HEK293 (cell line): Measurements from ENCODE around the gene BDP1.
A peak's percentile ranks its signal among the peaks of the same experiment; 100 is the strongest.

Source experiments
- CTCF ChIA-PET: fragments of 350-600 bp; formaldehyde crosslinking; extraction: SDS; loops from one replicate; lab custom pipeline; 2021; ENCODE audit warnings: antibody characterized with exemption; lab: Yijun Ruan, JAX
- POLR2A ChIA-PET: fragments of 300-600 bp; formaldehyde crosslinking; extraction: SDS; loops from one replicate; lab custom pipeline; 2020; ENCODE audit warnings: antibody characterized with exemption, inconsistent platforms; lab: Yijun Ruan, JAX
- H3K27ac ChIP-seq: fragments of 200-500 bp; sonication (Bioruptor generic); 2 replicates; pipeline ENCODE4 v1.5.1; 2014; ENCODE audit warnings: low read depth, low read length, control low read depth, inconsistent platforms; ENCODE audit errors: extremely low read depth
- H3K36me3 ChIP-seq, 2 experiments: fragments of 200-500 bp in 1 of 2; sonication (Bioruptor generic) in 1 of 2; 1 replicate in 1 of 2; 2 replicates in 1 of 2; pipeline ENCODE4 v1.5.1; 2014 to 2017; ENCODE audit warnings: inconsistent platforms in 2 of 2, low read length in 2 of 2; ENCODE audit not compliant: control insufficient read depth in 2 of 2, insufficient read depth in 1 of 2
- H3K4me1 ChIP-seq: fragments of 200-500 bp; sonication (Bioruptor generic); 2 replicates; pipeline ENCODE4 v1.5.1; 2014; ENCODE audit warnings: mild to moderate bottlenecking, low read length, inconsistent platforms; ENCODE audit not compliant: control insufficient read depth, insufficient read depth
- H3K4me3 ChIP-seq: 2 replicates; pipeline ENCODE4 v1.5.1; 2011; ENCODE audit warnings: low read depth, mild to moderate bottlenecking, control low read depth, low read length, moderate library complexity
- H3K9me3 ChIP-seq: fragments of 200-500 bp; sonication (Bioruptor generic); 2 replicates; pipeline ENCODE4 v1.5.1; 2014; ENCODE audit warnings: low read depth, low read length, inconsistent platforms; ENCODE audit not compliant: control insufficient read depth, insufficient read depth
- FEZF1 ChIP-seq: fragments of 450-650 bp; formaldehyde crosslinking; IDR thresholded peaks from 2 replicates; pipeline ENCODE4 v1.5.1; 2016; ENCODE audit warnings: missing biosample characterization, missing genetic modification characterization
- GLI2 ChIP-seq: fragments of 450-650 bp; formaldehyde crosslinking; IDR thresholded peaks from 2 replicates; pipeline ENCODE4; 2017; ENCODE audit warnings: missing biosample characterization, missing genetic modification characterization, low read depth, borderline replicate concordance
- KLF8 ChIP-seq: fragments of 450-650 bp; formaldehyde crosslinking; IDR thresholded peaks from 2 replicates; pipeline ENCODE4 v1.5.1; 2016; ENCODE audit warnings: missing biosample characterization, missing genetic modification characterization
- PRDM1 ChIP-seq: fragments of 450-650 bp; formaldehyde crosslinking; IDR thresholded peaks from 2 replicates; pipeline ENCODE4; 2016; ENCODE audit warnings: missing biosample characterization, missing genetic modification characterization
- PRDM6 ChIP-seq: fragments of 450-650 bp; formaldehyde crosslinking; IDR thresholded peaks from 2 replicates; pipeline ENCODE4 v1.5.1; 2017; ENCODE audit warnings: missing biosample characterization, missing genetic modification characterization
- SP7 ChIP-seq: fragments of 450-650 bp; formaldehyde crosslinking; IDR thresholded peaks from 2 replicates; pipeline ENCODE4 v1.5.1; 2016; ENCODE audit warnings: missing biosample characterization, missing genetic modification characterization
- WT1 ChIP-seq: fragments of 450-650 bp; formaldehyde crosslinking; IDR thresholded peaks from 2 replicates; pipeline ENCODE4 v1.5.1; 2016; ENCODE audit warnings: missing biosample characterization, missing genetic modification characterization
- ZBTB17 ChIP-seq: fragments of 450-650 bp; formaldehyde crosslinking; IDR thresholded peaks from 2 replicates; pipeline ENCODE4 v1.5.1; 2016; ENCODE audit warnings: missing biosample characterization, missing genetic modification characterization
- ZBTB21 ChIP-seq: fragments of 450-650 bp; formaldehyde crosslinking; IDR thresholded peaks from 2 replicates; pipeline ENCODE4 v1.5.1; 2017; ENCODE audit warnings: missing biosample characterization, missing genetic modification characterization
- ZFHX2 ChIP-seq: fragments of 450-650 bp; formaldehyde crosslinking; conservative IDR thresholded peaks from 2 replicates; pipeline ENCODE4 v1.5.1; 2016; ENCODE audit warnings: missing biosample characterization, missing genetic modification characterization
- ZFP37 ChIP-seq: fragments of 450-650 bp; formaldehyde crosslinking; IDR thresholded peaks from 2 replicates; pipeline ENCODE4 v1.5.1; 2016; ENCODE audit warnings: missing biosample characterization, missing genetic modification characterization
- ZFP69B ChIP-seq: fragments of 450-650 bp; formaldehyde crosslinking; IDR thresholded peaks from 2 replicates; pipeline ENCODE4 v1.5.1; 2016; ENCODE audit warnings: missing biosample characterization, missing genetic modification characterization
- ZNF138 ChIP-seq: fragments of 450-650 bp; formaldehyde crosslinking; IDR thresholded peaks from 2 replicates; pipeline ENCODE4 v1.5.1; 2016; ENCODE audit warnings: missing biosample characterization, missing genetic modification characterization, borderline replicate concordance
- ZNF146 ChIP-seq: fragments of 450-650 bp; formaldehyde crosslinking; IDR thresholded peaks from 2 replicates; pipeline ENCODE4 v1.5.1; 2016; ENCODE audit warnings: missing biosample characterization, missing genetic modification characterization
- ZNF155 ChIP-seq: fragments of 450-650 bp; formaldehyde crosslinking; IDR thresholded peaks from 2 replicates; pipeline ENCODE4 v1.5.1; 2016; ENCODE audit warnings: missing biosample characterization, missing genetic modification characterization
- ZNF16 ChIP-seq: fragments of 450-650 bp; formaldehyde crosslinking; IDR thresholded peaks from 2 replicates; pipeline ENCODE4 v1.5.1; 2016; ENCODE audit warnings: low read depth, missing biosample characterization, missing genetic modification characterization
- ZNF266 ChIP-seq: fragments of 450-650 bp; formaldehyde crosslinking; IDR thresholded peaks from 2 replicates; pipeline ENCODE4 v1.5.1; 2016; ENCODE audit warnings: missing biosample characterization, missing genetic modification characterization, low read depth
- ZNF324 ChIP-seq: fragments of 450-650 bp; formaldehyde crosslinking; IDR thresholded peaks from 2 replicates; pipeline ENCODE4 v1.5.1; 2016; ENCODE audit warnings: missing biosample characterization, missing genetic modification characterization
- ZNF37A ChIP-seq: fragments of 450-650 bp; IDR thresholded peaks from 2 replicates; pipeline ENCODE4 v1.5.1; 2018; ENCODE audit warnings: missing biosample characterization, missing genetic modification characterization
- ZNF510 ChIP-seq: fragments of 450-650 bp; formaldehyde crosslinking; IDR thresholded peaks from 2 replicates; pipeline ENCODE4 v1.5.1; 2018; ENCODE audit warnings: mild to moderate bottlenecking, missing genetic modification characterization, missing biosample characterization; ENCODE audit not compliant: insufficient replicate concordance
- ZNF555 ChIP-seq: fragments of 450-650 bp; formaldehyde crosslinking; conservative IDR thresholded peaks from 2 replicates; pipeline ENCODE4 v1.5.1; 2017; ENCODE audit warnings: missing biosample characterization, mild to moderate bottlenecking, missing genetic modification characterization, inconsistent platforms
- ZNF558 ChIP-seq: fragments of 450-650 bp; formaldehyde crosslinking; IDR thresholded peaks from 2 replicates; pipeline ENCODE4 v1.5.1; 2016; ENCODE audit warnings: missing biosample characterization, missing genetic modification characterization
- ZNF600 ChIP-seq: fragments of 450-650 bp; formaldehyde crosslinking; IDR thresholded peaks from 2 replicates; pipeline ENCODE4 v1.5.1; 2016; ENCODE audit warnings: missing biosample characterization, missing genetic modification characterization
- ZNF624 ChIP-seq: fragments of 450-650 bp; formaldehyde crosslinking; IDR thresholded peaks from 2 replicates; pipeline ENCODE4 v1.5.1; 2017; ENCODE audit warnings: missing biosample characterization, missing genetic modification characterization
- ZNF654 ChIP-seq: fragments of 450-650 bp; formaldehyde crosslinking; IDR thresholded peaks from 2 replicates; pipeline ENCODE4 v1.5.1; 2016; ENCODE audit warnings: low read depth, missing biosample characterization, missing genetic modification characterization
- ZNF670 ChIP-seq: fragments of 450-650 bp; formaldehyde crosslinking; IDR thresholded peaks from 2 replicates; pipeline ENCODE4 v1.5.1; 2016; ENCODE audit warnings: missing biosample characterization, missing genetic modification characterization, low read depth
- ZNF677 ChIP-seq: fragments of 450-650 bp; IDR thresholded peaks from 2 replicates; pipeline ENCODE4 v1.5.0; 2018; ENCODE audit warnings: missing biosample characterization, mild to moderate bottlenecking, missing genetic modification characterization, moderate library complexity
- ZNF791 ChIP-seq: fragments of 450-650 bp; formaldehyde crosslinking; IDR thresholded peaks from 2 replicates; pipeline ENCODE4 v1.5.1; 2016; ENCODE audit warnings: missing biosample characterization, missing genetic modification characterization
- TF ChIP-seq, protein P1 (sequence below): fragments of 450-650 bp; formaldehyde crosslinking; IDR thresholded peaks from 2 replicates; pipeline ENCODE4 v1.5.1; 2016; ENCODE audit warnings: missing biosample characterization, missing genetic modification characterization
- TF ChIP-seq, protein P2 (sequence below): fragments of 450-650 bp; formaldehyde crosslinking; IDR thresholded peaks from 2 replicates; pipeline ENCODE4; 2016; ENCODE audit warnings: missing biosample characterization, missing genetic modification characterization

Gene BDP1

GRCh38 chr5:71475788-71476384 lies 20.4 kb downstream of the BDP1 start:
- Histone ChIP-seq H3K36me3 (peaks cover 51 to 60% of the 10 kb centered on the region in 2 experiments), H3K4me1 (no peaks in the 10 kb centered on the region), H3K4me3 (no peak overlapping the region), H3K27ac (peak overlapping the region; percentile 53; the same call in 1 of the 2 replicates), H3K9me3 (no peaks in the 10 kb centered on the region)
- CTCF ChIA-PET = interaction anchor here (0.6 to 3.1 kb wide), 17 partner anchors 8 to 1354 kb away, joined by 3 to 19 read pairs (median 5); no protein-coding TSS in a partner anchor
- POLR2A ChIA-PET = no interaction called here
- TF ChIP-seq PRDM1 (tag by site-specific recombination) (peak; percentile 61; the same call in 1 of the 2 replicates), SP7 (tag by site-specific recombination) (no peak), ZNF654 (peak; percentile 43; the same call in 1 of the 2 replicates), ZNF670 (tag by site-specific recombination) (no peak)
- TF ChIP-seq, protein P1, sequence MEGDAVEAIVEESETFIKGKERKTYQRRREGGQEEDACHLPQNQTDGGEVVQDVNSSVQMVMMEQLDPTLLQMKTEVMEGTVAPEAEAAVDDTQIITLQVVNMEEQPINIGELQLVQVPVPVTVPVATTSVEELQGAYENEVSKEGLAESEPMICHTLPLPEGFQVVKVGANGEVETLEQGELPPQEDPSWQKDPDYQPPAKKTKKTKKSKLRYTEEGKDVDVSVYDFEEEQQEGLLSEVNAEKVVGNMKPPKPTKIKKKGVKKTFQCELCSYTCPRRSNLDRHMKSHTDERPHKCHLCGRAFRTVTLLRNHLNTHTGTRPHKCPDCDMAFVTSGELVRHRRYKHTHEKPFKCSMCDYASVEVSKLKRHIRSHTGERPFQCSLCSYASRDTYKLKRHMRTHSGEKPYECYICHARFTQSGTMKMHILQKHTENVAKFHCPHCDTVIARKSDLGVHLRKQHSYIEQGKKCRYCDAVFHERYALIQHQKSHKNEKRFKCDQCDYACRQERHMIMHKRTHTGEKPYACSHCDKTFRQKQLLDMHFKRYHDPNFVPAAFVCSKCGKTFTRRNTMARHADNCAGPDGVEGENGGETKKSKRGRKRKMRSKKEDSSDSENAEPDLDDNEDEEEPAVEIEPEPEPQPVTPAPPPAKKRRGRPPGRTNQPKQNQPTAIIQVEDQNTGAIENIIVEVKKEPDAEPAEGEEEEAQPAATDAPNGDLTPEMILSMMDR (tag by site-specific recombination) = 0 out of 2 replicates have a peak, but pooled peaks have one; percentile 14

GRCh38 chr5:71481441-71481840 lies 26.0 kb downstream of the BDP1 start:
- Histone ChIP-seq H3K36me3 (peaks cover 46 to 63% of the 10 kb centered on the region in 2 experiments), H3K4me3 (no peak overlapping the region), H3K27ac (no peak overlapping the region), H3K4me1 (peaks cover 8% of the 10 kb centered on the region), H3K9me3 (no peaks in the 10 kb centered on the region)
- POLR2A ChIA-PET = interaction anchor here (0.6 to 0.7 kb wide), 2 partner anchors 16 to 265 kb away, joined by 3 read pairs; no protein-coding TSS in a partner anchor
- TF ChIP-seq ZNF324 = no peak
- no peak for TF ChIP-seq KLF8 (tag by site-specific recombination)
- TF ChIP-seq ZFP69B = no peak
- no peak for TF ChIP-seq ZNF155
- no peak for TF ChIP-seq ZNF146 (tag by site-specific recombination)
- no peak for TF ChIP-seq ZNF555 (tag by site-specific recombination)
- no peak for TF ChIP-seq ZBTB21
- TF ChIP-seq ZNF266 (tag by site-specific recombination) = no peak
- no peak for TF ChIP-seq ZNF624 (tag by site-specific recombination)
- TF ChIP-seq ZFHX2 = no peak
- TF ChIP-seq ZNF37A (tag by site-specific recombination) = no peak
- no peak for TF ChIP-seq ZNF791 (tag by site-specific recombination)
- no peak for TF ChIP-seq ZNF138 (tag by site-specific recombination)
- no peak for TF ChIP-seq ZFP37 (tag by site-specific recombination)
- CTCF ChIA-PET = no interaction called here

DNA sequence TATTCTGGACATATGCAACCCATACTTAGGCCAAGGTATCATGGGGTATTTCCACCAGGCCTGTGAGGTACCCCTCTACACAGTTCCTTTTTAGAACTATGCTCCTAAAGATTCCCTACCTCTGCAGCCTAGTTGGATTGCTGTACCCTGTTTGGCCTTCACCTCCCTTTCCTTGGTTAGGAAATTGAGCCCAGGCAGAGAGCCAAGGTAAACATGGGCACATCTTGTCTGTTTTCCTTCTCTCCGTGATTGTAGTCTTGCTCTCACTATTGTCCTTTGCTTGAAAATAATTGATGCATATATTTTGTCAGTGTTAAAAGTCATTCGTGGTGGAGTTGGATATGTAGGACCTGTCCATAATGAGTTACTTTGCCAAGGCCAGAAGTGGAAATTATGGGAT lies 26.7 kb downstream of the BDP1 start:
- POLR2A ChIA-PET = no interaction called here
- Histone ChIP-seq H3K27ac (no peak overlapping the region), H3K36me3 (peaks cover 50 to 64% of the 10 kb centered on the region in 2 experiments), H3K4me1 (peaks cover 8% of the 10 kb centered on the region), H3K9me3 (no peaks in the 10 kb centered on the region), H3K4me3 (no peak overlapping the region)
- CTCF ChIA-PET = no interaction called here
- no peak for TF ChIP-seq FEZF1 (tag by site-specific recombination)
- 0 out of 2 replicates have a peak, but pooled peaks have one; percentile 28 for TF ChIP-seq ZBTB17
- TF ChIP-seq ZNF16 (tag by site-specific recombination) = 0 out of 2 replicates have a peak, but pooled peaks have one; percentile 33
- peak; percentile 74 for TF ChIP-seq PRDM1 (tag by site-specific recombination)
- peak; percentile 59 for TF ChIP-seq PRDM6 (tag by site-specific recombination)
- TF ChIP-seq ZNF558 (tag by site-specific recombination) = 0 out of 2 replicates have a peak, but pooled peaks have one; percentile 14
- 0 out of 2 replicates have a peak, but pooled peaks have one; percentile 19 for TF ChIP-seq ZNF600 (tag by site-specific recombination)
- TF ChIP-seq, protein P2, sequence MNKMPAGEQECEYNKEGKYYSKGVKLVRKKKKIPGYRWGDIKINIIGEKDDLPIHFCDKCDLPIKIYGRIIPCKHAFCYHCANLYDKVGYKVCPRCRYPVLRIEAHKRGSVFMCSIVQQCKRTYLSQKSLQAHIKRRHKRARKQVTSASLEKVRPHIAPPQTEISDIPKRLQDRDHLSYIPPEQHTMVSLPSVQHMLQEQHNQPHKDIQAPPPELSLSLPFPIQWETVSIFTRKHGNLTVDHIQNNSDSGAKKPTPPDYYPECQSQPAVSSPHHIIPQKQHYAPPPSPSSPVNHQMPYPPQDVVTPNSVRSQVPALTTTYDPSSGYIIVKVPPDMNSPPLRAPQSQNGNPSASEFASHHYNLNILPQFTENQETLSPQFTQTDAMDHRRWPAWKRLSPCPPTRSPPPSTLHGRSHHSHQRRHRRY (tag by site-specific recombination) = no peak
- TF ChIP-seq WT1 (tag by site-specific recombination) = 0 out of 2 replicates have a peak, but pooled peaks have one; percentile 63
- TF ChIP-seq ZNF510 (tag by site-specific recombination) = no peak
- TF ChIP-seq GLI2 (tag by site-specific recombination) = no peak
- peak; percentile 99 for TF ChIP-seq ZNF677 (tag by site-specific recombination)
